Measurements from ENCODE around the gene ZC3H8.

Gene ZC3H8

DNA sequence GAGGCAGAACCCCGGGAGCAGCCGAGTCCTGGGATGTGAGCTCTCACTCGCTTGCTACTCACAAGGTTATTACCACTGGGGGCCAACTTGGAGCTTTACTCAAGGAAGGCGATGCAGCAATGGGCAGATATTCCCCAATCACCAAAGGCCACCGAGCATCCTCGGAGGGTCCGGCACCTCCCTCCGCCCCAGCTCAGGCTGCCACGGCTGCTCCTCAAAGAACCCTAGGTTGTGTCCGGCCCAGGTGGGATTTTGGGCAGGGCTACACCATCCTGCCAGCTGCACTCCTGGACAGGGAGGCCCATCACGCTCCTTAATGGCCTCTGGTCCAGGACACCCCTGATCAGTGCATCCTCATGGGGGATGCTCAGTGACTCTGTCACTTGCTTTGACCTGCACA, 91.9 kb downstream of the ZC3H8 start:
- no peak for DNase-seq

GRCh38 chr2:112162341-112162740, 92.5 kb downstream of the ZC3H8 start:
- DNase-seq: no peak

Data from fibroblast of skin of right biceps (primary cell).